ENCODE results near the gene ITGA2.
"Not testable (repeated sequence)": the region's sequence is repeated elsewhere in the genome, so short reads cannot be mapped to it uniquely, and the experiment has no call there.

ITGA2 gene

DNA sequence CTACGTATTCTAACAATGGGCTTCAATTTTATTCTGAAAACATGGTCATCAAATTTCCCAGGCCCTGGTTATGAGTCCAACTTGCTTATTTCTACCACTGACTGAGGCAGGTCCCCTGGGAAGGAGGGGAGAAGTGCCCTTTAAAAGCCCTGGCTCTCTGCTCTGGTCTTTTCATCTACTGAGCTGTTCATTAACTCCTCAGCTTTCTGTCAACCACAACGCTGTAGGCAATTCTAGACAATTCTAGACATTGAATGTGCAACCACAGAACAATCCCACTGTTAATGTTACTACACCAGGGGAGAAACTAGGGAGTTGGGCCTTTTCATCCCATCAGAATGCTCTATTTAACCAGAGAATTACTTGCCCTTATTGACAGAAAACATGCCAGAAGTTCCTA, 110.4 kb downstream of the ITGA2 start:
- no peak for DNase-seq (ENCODE audit: low spot score)

DNA sequence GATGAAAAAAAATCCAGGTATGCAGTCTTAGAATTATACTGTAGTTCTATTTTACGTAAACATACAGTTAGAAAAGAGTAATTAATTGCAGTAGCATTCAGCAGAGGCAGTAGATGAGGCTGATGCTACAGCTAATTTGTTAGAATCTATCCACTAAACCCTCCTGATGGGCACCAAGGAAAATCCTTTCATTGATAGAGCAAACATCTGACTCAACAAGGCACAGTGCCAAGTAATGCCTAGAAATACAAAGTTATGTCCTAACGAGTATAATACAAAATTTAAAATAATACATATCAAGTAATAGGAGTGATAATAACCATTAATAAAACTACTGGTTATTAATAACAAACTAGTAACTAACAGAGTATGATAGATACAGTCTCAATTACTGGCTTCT, 111.5 kb downstream of the ITGA2 start:
- no peak for DNase-seq (ENCODE audit: low spot score)

DNA sequence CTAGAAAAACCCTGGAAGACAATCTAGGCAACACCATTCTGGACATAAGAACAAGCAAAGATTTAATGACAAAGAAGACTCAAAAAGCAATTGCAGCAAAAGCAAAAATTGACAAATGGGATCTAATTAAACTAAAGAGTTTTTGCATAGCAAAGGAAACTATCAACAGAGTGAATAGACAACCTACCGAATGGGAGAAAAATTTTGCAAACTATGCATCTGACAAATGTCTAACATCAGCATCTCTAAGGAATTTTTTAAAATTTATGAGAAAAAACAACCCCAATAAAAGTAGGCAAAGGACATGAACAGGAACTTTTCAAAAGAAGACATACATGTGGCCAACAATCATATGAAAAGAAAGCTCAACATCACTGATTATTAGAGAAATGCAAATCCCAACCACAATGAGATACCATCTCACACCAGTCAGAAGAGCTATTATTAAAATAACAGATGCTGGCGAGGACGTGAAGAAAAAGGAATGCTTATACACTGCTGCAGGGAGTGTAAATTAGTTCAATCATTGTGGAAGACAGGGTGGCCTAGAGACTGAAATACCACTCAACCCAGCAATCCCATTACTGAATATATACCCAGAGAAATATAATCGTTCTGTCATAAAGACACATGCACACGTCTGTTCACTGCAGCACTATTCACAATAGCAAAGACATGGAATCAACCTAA, 116.6 kb downstream of the ITGA2 start:
- no peak for DNase-seq (ENCODE audit: low spot score)

DNA sequence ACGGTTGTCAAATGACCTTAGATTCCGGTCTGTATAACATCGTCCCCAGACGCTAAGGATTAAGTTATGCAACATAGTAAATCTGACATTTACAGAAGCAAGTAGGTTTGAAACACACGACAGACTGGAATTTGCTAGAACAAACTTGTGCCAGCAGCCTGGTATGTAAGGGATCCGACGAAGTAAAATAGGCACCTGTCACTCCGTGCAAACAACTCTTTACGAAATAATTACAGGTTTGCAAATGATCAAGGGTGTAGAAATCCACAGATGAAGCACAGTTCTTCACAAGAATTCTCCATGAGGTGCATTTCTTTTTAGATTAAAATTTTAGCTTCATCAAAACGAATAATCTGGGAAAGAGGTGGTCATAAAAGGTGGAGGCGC, 119.9 kb downstream of the ITGA2 start:
- DNase-seq (ENCODE audit: low spot score) = no peak

DNA sequence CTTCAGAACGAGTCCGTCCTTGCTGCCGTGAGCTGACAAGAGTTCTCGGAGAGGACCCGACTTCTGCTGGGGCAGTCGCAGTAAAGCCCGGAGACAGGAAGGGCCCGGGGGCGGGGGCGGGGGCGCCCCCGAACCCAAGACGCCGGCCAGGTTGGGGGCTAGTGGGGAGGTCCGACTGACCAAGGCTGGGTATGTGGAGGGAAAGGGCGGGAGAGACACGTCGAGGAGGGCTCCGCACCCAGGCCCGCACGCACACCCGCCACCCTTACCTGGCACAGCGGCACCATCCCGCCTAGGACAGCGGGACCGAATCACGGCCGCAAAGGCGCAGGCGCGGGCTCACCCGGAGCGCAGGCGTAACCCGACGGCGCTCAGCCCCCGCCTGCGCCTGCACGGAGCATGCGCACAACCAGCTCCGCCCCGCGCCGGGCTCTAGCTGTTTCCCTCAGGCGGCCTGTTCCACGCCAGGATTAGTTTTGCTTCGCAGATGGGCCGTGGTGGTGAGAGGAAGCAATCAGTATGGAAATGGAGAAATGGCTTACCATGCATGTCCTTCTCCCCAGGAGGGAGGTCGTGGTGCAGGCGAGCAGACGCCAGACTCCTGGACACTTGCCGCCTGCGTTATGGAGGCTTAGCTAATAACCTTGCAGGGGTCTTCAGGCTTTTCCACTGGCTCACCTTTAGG, 120.4 kb downstream of the ITGA2 start, which contains the start of gene MOCS2:
Gene MOCS2, minus strand, starts transcription at position 315 of the 685 bp plus-strand sequence. CDS start 2,583 bp downstream, outside the sequence.
- DNase-seq (ENCODE audit: low spot score) = peak; percentile 88

DNA sequence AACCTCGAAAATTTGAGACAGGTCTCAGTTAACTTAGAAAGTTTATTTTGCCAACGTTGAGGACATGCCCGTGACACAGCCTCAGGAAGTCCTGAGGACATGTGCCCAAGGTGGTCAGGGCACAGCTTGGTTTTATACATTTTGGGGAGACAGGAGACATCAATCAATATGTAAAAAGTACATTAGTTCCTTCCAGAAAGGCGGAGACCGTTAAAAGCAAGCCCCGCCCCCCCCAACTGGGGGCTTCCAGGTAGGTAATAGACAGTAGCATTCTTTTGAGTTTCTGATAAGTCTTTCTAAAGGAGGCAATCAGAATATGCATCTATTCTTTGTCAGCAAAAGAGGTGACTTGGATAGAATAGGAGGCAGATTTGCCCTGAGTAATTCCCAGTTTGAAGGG, 121.0 kb downstream of the ITGA2 start:
- no peak for DNase-seq (ENCODE audit: low spot score)

DNA sequence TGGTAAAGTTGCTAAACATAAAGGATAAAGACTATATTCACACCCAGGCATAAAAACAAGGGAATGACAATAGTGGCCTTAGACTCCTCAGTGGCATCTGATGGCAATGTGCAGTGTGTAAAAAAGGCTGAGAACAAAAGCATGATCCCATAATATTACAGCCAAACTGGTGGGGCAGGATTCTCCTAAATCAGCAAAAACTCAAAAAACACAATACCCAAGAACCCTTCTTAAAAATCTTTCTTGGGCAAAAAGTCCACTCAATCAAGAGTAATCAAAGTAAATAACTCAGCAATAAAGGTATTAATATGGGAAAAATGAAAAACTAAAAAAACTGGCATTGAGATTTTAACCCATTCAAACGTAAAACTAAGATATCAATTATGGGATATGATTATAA, 122.0 kb downstream of the ITGA2 start:
- no peak for DNase-seq (ENCODE audit: low spot score)

DNA sequence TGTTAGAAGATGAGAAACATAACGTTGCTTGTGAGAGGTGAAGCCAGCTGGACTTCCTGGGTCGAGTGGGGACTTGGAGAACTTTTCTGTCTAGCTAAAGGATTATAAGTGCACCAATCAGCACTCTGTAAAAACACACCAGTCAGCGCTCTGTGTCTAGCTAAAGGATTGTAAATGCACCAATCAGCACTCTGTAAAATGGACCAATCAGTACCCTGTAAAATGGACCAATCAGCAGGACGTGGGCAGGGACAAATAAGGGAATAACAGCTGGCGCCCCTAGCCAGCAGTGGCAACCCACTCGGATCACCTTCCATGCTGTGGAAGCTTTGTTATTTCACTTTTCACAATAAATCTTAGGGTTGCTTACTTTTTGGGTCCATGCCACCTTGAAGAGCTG, 123.2 kb downstream of the ITGA2 start:
- DNase-seq (ENCODE audit: low spot score) = not testable (repeated sequence)

DNA sequence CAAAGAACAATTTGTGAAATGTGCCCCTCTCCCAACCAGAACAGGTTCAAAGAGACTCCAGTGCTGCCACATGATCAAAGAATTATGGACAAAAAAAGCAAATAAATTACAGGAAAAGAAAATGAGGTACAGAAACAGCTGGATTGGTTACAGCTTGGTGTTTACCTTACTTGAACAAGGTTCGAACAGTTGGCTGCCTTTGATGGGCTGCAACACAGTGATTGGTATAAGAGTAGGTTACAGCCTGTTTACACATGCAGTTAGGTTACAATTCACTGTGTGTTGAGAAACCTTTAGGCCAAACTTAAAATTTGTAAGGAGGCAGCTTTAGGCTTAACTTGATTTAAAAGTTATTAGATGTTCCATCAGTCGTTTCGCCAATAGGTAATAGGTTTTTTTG, 123.8 kb downstream of the ITGA2 start:
- DNase-seq (ENCODE audit: low spot score) = no peak

DNA sequence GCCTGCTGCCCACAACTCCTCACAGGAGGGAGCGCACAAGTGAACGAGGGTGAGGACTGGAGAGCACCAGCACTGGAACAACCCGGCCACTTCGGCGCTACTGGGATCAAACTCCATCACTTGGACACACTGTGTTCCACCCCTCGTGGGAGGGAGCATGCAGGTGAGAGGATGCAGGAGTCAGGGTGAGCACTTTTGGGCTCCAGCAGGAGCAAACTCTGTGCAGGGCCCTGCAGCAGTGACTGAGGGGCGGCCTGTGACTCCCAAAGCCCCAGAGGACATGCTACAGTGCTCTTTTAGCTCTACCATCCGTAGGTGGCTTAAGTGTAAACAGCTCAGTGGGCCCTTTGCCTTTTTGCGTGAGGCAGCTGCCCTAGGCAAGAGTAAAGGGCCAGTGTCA, 124.8 kb downstream of the ITGA2 start:
- no peak for DNase-seq (ENCODE audit: low spot score)

DNA sequence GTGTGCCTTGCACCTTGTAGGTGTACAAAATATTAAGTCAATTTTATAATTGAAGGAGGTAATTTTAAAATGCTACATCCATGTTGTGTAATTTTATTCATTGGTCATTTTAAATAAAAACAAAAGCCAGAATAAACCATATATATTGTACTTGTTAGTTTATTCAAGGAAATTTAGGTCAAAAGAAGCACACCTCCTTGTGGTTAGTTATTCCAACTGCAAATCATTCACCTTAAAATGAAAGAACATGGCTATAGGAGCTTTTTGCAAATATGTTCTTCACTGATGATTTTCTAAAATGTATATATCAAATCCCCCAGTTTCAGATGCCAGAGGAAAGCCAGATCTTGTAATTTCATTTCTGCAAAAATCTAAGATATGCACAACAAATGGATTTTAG, 125.8 kb downstream of the ITGA2 start:
- no peak for DNase-seq (ENCODE audit: low spot score)

DNA sequence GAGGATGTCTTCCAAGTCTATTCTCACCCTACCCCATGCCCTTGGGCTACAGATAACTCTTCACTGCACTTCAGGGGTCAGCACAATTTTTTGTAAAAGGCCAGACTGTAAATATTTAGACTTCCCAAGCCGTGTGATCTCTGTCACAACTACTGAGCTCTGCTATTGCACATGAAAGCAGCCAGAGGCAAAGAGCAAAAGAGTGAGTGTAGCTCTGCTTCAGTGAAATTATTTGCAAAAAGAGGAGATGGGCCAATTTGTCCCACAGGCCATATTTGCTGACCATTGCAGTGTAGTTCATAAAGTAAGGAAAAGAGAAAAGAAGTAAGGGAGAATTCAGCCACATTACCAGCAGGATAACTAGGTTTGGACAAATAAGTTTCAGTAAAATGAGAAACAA, 127.4 kb downstream of the ITGA2 start:
- no peak for DNase-seq (ENCODE audit: low spot score)

DNA sequence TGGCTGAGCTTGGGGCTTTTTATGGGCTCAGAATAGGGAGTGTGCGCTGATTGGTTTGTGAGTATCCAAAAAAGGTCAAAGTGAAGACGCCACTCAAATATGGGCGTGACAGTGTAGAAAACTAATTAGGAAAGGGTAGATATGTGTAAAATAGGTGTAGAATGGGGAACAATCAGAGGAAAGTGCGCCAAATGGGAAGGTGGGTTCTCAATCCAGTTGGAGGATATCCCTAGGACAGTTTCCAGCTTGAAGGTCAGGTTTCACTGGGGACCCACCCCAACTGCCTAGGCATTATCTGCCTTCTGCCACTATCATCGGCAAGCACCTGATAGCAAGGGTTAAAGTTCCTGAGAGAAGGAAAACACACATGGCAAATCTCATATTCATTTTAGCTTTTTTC, 129.7 kb downstream of the ITGA2 start:
- no peak for DNase-seq (ENCODE audit: low spot score)

DNA sequence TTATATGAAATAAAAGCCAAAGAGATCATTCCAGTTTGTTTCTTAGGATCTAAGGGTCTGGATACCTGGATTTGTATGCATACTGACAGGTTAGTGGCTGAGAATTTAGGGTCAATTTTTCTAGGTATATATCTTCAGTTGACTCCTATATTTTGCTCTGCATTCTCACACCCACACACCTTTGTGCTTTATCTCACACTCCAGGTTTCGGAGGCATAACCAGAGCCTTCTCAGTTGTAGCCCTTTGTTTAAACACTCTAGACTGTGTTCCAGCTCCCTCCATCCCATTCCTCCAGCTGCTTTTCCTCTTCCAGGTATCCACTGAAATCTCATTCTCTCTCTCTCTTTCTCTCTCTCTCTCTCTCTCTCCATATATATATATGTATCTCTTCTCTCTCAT, 131.0 kb downstream of the ITGA2 start:
- no peak for DNase-seq (ENCODE audit: low spot score)

DNA sequence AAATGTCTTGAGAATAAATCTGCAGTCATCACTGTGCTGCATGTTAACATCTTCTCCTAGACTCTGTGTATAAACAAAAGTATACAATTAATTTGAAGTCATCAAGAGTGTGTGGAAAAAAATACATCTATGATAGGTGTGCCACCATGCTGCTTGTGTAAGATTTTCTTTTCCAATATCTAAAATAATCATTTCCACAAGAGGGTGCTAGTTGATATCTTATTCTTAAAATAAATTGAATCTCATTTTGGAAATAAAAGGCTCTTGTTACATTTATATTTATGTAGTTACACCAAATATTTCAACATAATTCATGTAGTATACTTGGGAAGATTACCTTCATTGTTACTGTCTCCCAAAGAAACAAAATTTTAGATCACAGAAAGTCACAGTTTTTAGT, 134.6 kb downstream of the ITGA2 start:
- DNase-seq (ENCODE audit: low spot score) = no peak

DNA sequence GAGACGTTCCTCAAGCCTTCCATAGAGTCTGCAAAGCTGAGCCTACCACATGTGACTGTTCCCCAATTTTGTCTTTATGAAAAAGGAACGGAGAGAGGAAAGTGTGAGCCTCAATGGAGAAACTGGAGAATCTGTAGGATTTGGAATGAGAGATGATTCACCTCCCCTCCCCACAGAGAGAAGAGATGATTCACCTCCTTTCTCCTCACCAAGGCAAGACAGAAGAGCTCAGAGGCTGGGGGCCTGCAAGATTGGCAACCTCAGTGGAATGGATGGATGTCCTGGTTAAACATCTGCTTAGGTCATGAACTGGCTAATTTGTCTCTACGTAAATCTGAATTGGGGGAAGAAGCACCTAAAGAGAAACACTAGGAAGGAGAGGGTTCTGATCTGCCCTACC, 137.4 kb downstream of the ITGA2 start:
- DNase-seq (ENCODE audit: low spot score) = no peak

DNA sequence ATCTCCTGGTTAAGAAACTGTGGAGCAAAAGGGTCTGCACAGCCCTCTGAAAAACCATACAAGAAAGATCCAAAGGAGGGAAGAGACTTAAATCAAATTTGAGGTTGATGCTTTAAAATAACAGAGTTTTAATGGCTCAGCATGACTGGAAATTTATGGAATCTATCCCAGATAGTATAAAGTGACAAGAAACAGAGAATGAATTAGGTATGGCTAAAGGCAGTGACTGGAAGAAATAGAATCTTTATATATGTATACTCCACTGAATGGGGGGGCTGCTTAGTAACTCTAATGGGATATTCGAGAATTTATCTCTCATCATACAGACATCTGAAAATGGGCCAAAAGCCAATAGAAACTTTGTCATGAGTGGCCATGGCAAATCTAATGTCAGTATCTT, 138.0 kb downstream of the ITGA2 start:
- no peak for DNase-seq (ENCODE audit: low spot score)

DNA sequence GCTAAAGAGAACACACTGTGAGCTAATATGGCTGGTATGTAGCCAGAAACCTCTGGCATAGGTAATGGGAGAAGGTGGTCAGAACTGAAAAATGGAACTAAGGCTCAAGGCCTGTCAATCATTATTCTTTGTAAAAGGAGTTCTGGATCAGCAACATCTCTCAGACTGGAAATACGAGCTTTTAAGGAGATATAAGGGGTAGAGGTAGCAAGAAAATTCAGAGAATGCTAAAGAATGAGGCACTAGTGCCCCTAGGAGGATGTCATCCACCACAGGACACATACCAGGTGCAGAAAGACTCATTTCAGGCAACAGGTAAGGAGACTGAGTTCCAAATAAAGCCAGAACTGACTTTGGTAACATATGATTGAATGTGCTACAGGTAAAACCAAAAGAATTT, 139.3 kb downstream of the ITGA2 start:
- DNase-seq (ENCODE audit: low spot score) = no peak

DNA sequence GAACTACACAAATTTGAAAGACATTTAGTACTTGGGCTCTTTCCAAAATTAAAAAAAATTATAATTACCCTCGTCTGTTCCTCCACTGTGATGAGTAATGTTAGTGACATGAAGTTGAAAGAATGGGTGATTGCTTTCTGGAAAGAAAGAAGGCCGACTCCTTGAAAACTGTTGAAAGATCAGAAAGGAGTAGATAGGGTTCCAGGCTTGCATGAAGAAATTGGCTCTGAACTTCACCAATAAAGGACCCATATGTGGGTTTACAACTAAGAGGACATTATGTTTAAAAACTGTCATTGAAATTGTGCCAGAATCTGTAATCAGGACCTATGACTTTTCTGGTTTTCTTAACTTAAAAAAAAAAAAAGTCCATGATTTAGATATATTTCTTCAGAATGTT, 141.1 kb downstream of the ITGA2 start:
- DNase-seq (ENCODE audit: low spot score) = no peak

DNA sequence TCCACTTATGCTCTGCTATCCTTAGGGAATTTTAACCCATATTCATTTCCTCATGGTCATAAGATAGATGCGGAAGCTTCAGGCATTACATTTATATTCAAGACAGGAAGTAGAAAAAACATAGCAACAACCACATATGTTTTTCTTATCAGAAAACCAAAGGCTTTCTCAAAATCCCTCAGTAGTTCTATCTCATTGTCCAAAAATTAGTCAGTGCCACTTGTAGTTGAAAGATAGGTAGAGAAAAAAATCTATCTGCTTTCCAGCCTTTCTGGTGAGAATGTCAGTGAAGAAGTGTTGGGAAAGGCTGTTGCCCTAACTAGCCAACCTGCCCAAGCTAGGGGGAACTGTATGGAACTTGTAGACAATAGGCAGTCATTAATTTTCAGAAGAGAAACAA, 143.9 kb downstream of the ITGA2 start:
- no peak for DNase-seq (ENCODE audit: low spot score)

Measured in hematopoietic multipotent progenitor cell treated with erythropoietin and hydrocortisone succinate and interleukin-3 and kit ligand, for 17 days (in vitro differentiated cells).